NCI-H1105 treated with DMSO at 0.1 percent for 48 hours (cell line): ENCODE results near the gene ZNF384.

Experiments
- DNase-seq: peaks from one replicate; lab custom pipeline; 2025; lab: John Stamatoyannopoulos, UW

ZNF384 gene

DNA sequence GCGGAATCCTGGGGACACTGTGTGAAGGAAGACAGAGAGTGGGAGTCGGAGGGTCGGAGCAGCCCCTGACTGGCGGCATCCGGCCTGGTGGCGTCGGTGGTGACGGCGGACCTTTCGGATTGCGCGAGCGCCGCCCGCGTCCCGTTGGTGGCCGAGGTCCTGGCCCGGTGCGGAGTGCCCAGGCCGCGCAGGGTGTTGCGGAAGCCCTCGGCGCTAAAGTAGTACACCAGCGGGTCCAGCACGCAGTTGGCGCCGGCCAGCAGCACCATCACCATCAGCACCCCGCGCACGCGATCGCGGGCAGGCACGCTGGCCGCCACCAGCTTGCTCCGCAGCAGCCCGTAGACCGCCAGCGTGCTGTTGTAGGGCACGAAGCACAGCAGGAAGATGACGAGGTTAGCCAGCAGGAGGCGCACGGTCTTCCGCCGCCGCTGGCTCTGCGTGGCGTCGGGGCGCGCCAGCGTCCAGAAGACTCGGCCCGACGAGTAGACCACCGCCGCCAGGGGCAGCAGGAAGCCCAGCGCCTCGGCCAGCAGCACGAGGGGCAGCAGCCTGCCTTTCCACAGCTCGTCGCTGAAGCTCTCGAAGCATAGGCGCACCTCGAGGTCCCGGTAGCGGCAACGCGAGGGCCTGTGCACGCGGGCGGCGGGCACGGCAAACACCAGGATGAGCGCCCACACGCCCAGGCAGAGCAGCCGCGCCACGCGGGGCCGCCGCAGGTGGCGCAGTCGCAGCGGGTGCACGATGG lies 68.9 kb downstream of the ZNF384 start:
- no peak for DNase-seq

DNA sequence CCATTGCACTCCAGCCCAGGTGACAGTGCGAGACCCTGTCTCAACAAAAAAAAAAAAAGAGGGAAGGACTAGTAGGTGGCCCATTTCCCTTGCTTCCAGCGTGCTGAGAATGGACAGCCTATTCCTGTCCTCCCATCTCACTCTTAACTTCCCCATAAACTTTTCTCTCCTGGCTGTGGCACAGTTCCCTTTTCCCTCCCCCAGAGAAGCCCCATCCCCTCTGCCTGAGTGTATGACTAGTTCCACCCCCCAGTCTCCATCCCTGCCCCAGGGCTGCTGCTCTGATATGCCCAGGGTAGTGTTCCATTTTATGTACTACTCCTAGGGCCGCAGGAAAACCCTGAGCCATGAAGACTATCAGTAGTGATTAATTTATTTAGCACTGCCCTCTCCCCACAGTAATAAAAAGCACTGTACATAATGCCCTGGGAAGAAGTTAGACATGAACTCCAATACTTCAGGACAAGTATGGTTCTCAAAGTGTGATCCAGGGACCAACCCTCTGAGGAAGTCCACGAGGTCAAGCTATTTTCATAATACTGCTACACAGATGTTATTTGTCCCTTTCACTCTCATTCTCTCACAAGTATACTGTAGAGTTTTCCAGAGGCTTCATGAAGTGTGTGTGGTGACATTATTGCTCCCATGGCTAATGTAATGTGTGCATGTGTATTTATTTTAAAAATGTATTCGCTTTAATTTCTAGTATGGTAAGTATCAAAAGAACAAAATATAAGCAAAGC lies 70.5 kb downstream of the ZNF384 start:
- DNase-seq, result no peak
